ENCODE data around the gene ABCA12. TPM values are rescaled to one million over a fixed set of nuclear protein-coding genes. Genes with fewer than 3 reads are reported as not detected.

Gene ABCA12
- total and polyA plus RNA-seq, 2 of the 8 experiments (the other 6 are each of a cell fraction or from before 2014, with no cell fraction given), result not detected

DNA sequence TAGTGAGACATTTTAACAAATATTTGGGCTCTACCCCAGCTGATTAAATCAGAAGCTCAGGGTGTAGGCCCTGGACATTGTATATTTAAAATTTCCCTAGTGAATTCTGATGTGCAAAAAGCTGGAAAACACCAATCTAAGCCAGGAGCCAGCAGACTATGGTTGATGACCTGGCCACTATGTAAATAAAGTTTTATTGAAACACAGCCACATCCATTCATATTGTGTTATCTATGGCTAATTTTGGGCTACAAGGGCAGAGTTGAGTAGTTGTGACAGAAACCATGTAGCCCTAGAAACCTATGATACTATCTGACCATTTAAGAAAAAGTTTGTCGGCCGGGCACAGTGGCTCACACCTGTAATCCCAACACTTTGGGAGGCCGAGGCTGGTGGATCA, 243.0 kb downstream of the ABCA12 start:
- Histone ChIP-seq H3K4me3 (ENCODE audit: extremely low read depth in 1 of 4, insufficient read depth in 2 of 4, low read depth in 3 of 4, low read length in 4 of 4) (no peak overlapping the region), H2AK5ac (ENCODE audit: low read depth, low read length) (no peak overlapping the region), H3K36me3 (ENCODE audit: control insufficient read depth in 2 of 4, insufficient read depth in 4 of 4, low read length in 3 of 4) (no peaks in the 10 kb centered on the region), H3K4me1 (replicated peaks in 1 of 4; ENCODE audit: control insufficient read depth in 3 of 4, insufficient read depth in 4 of 4, low read length in 3 of 4) (no peaks in the 10 kb centered on the region), H3K14ac (ENCODE audit: insufficient read length) (no peak overlapping the region), H3K4me2 (ENCODE audit: insufficient read depth in 1 of 2, low read depth in 2 of 2, low read length in 2 of 2) (no peak overlapping the region), H2BK5ac (ENCODE audit: low read depth, low read length) (no peak overlapping the region), H3K9me3 (ENCODE audit: insufficient read depth in 2 of 2, low read depth in 1 of 2, low read length in 1 of 2) (no peaks in the 10 kb centered on the region), H2BK20ac (ENCODE audit: low read length) (no peak overlapping the region), H2BK12ac (ENCODE audit: low read depth, low read length) (no peak overlapping the region), H2BK120ac (replicated peaks; ENCODE audit: low read depth, low read length) (no peak overlapping the region), H3K9ac (replicated peaks in 1 of 4; ENCODE audit: extremely low read depth in 1 of 4, low read depth in 3 of 4, low read length in 3 of 4) (no peak overlapping the region), H4K8ac (ENCODE audit: extremely low read depth, insufficient read depth, low read length) (no peak overlapping the region), H4K91ac (replicated peaks; ENCODE audit: insufficient read length, low read length) (no peak overlapping the region), H3K27me3 (replicated peaks in 1 of 4; ENCODE audit: control insufficient read depth in 3 of 4, extremely low read depth in 1 of 4, insufficient read depth in 3 of 4, low read length in 3 of 4) (no peaks in the 10 kb centered on the region), H3K4ac (replicated peaks; ENCODE audit: insufficient read length, low read depth, low read length) (no peak overlapping the region), H2AFZ (ENCODE audit: low read length) (no peak overlapping the region), H3K79me2 (ENCODE audit: control insufficient read depth in 1 of 2, insufficient read depth in 2 of 2, low read length in 2 of 2) (no peaks in the 10 kb centered on the region), H2BK15ac (ENCODE audit: low read length) (no peak overlapping the region), H3K79me1 (ENCODE audit: low read depth, low read length) (no peaks in the 10 kb centered on the region), H3K18ac (ENCODE audit: extremely low read depth, low read length) (no peak overlapping the region), H4K20me1 (replicated peaks in 1 of 2; ENCODE audit: control insufficient read depth in 1 of 2, insufficient read depth in 2 of 2, low read length in 2 of 2) (no peaks in the 10 kb centered on the region), H3K23me2 (ENCODE audit: low read depth, low read length) (no peaks in the 10 kb centered on the region), H3K23ac (ENCODE audit: insufficient read length) (no peak overlapping the region), H4K5ac (ENCODE audit: insufficient read length, low read depth, low read length) (no peak overlapping the region), H3K27ac (ENCODE audit: low read depth, low read length) (no peak overlapping the region), H3K56ac (replicated peaks; ENCODE audit: insufficient read length, low read depth, low read length) (no peak overlapping the region)
- WGBS, 2 experiments (ENCODE audit: extremely low coverage in 1 of 2, insufficient coverage in 1 of 2, insufficient read length in 1 of 2, insufficient replicate concordance in 2 of 2, low coverage in 1 of 2, low lambda C conversion rate in 2 of 2, missing lambda C conversion rate in 1 of 2), result 92% methylated on average over 3 of the region's 3 CpGs; no CpG with 5 or more reads in 1 of the 2 experiments
- DNase-seq (ENCODE audit: low read depth in 1 of 2, low spot score in 2 of 2) (no peak), FAIRE-seq (no peak)
- POLR2A ChIA-PET (ENCODE audit: partially characterized antibody), result no interaction called here
- CTCF ChIA-PET (ENCODE audit: partially characterized antibody), result no interaction called here
- TF ChIP-seq CREB1 (IDR thresholded peaks at IDR 0.05), result no peak
- no peak for TF ChIP-seq BCL11A (IDR thresholded peaks at IDR 0.05; ENCODE audit: low read depth in 2 of 2, low read length in 2 of 2)
- TF ChIP-seq RXRA (IDR thresholded peaks at IDR 0.05; ENCODE audit: insufficient read depth, low read depth, low read length), result no peak
- no peak for TF ChIP-seq KDM4A (IDR thresholded peaks at IDR 0.05; ENCODE audit: low read depth, low read length, severe bottlenecking)
- TF ChIP-seq SP1 (IDR thresholded peaks at IDR 0.05; ENCODE audit: low read depth, low read length), result no peak
- no peak for TF ChIP-seq EGR1 (IDR thresholded peaks at IDR 0.05; ENCODE audit: borderline replicate concordance, low read depth, low read length)
- no peak for TF ChIP-seq RAD21 (IDR thresholded peaks at IDR 0.05 in 1 of 2, conservative IDR thresholded peaks at IDR 0.05 in 1 of 2; ENCODE audit: low read depth in 2 of 2, low read length in 2 of 2)
- TF ChIP-seq TAF1 (IDR thresholded peaks at IDR 0.05; ENCODE audit: low read depth, low read length), result no peak
- TF ChIP-seq JUN (IDR thresholded peaks at IDR 0.05; ENCODE audit: low read depth, low read length), result no peak
- no peak for TF ChIP-seq TAF7 (optimal IDR thresholded peaks at IDR 0.05; ENCODE audit: borderline replicate concordance, low read depth, low read length)
- TF ChIP-seq BRCA1 (IDR thresholded peaks at IDR 0.05; ENCODE audit: low read depth, low read length), result no peak
- TF ChIP-seq, protein P1, sequence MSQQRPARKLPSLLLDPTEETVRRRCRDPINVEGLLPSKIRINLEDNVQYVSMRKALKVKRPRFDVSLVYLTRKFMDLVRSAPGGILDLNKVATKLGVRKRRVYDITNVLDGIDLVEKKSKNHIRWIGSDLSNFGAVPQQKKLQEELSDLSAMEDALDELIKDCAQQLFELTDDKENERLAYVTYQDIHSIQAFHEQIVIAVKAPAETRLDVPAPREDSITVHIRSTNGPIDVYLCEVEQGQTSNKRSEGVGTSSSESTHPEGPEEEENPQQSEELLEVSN (IDR thresholded peaks at IDR 0.05), result no peak
- no peak for TF ChIP-seq SIN3A (conservative IDR thresholded peaks at IDR 0.05 in 1 of 2, IDR thresholded peaks at IDR 0.05 in 1 of 2; ENCODE audit: low read depth in 1 of 2, low read length in 2 of 2)
- TF ChIP-seq SIRT6 (IDR thresholded peaks at IDR 0.05; ENCODE audit: low read length), result no peak
- no peak for TF ChIP-seq KDM1A (IDR thresholded peaks at IDR 0.05; ENCODE audit: borderline replicate concordance, low read length)
